Measurements from ENCODE around the gene CRTC1. TPM values are rescaled to one million over a fixed set of nuclear protein-coding genes. Genes with fewer than 3 reads are reported as not detected.

The CRTC1 gene
- total RNA-seq, 2 donors from 2014 or later: 4.9 to 6.5 TPM

GRCh38 chr19:18671303-18672043 lies 12.0 kb upstream of the CRTC1 start:
- WGBS, 2 donors: 87 to 91% methylated on average over 27 to 29 of the region's 35 CpGs
- Histone ChIP-seq H3K36me3 (replicated peaks in 1 of 2; ENCODE audit: insufficient read depth in 1 of 2, low read depth in 2 of 2) (peaks cover 0 to 19% of the 10 kb centered on the region in 2 donors), H3K4me1 (no peaks in the 10 kb centered on the region), H3K9me3 (no peaks in the 10 kb centered on the region), H3K4me3 (no peak overlapping the region), H3K27ac (no peak overlapping the region), H3K27me3 (no peaks in the 10 kb centered on the region)
- no peak for DNase-seq
- ATAC-seq: no peak
- TF ChIP-seq CTCF (IDR thresholded peaks at IDR 0.05): no peak
- TF ChIP-seq POLR2A (IDR thresholded peaks at IDR 0.05): no peak
- intact Hi-C loops (cut with DNase I): no loop called here

- no peak overlapping the region for H3K4me3 ChIP-seq
- no peaks in the 10 kb centered on the region for H3K9me3 ChIP-seq
- H3K36me3 ChIP-seq (replicated peaks in 1 of 2; ENCODE audit: insufficient read depth in 1 of 2, low read depth in 2 of 2): peaks cover 0 to 19% of the 10 kb centered on the region in 2 donors
- intact Hi-C loops (cut with DNase I): no loop called here
- TF ChIP-seq CTCF (IDR thresholded peaks at IDR 0.05) (no peak), POLR2A (IDR thresholded peaks at IDR 0.05) (no peak)
- no peak for DNase-seq
- WGBS, 2 donors: 90 to 100% methylated on average over 3 to 17 of the region's 24 CpGs
- H3K4me1 ChIP-seq: no peaks in the 10 kb centered on the region
- ATAC-seq: no peak
- no peaks in the 10 kb centered on the region for H3K27me3 ChIP-seq
- H3K27ac ChIP-seq: no peak overlapping the region
These were observed 11.4 kb upstream of the CRTC1 start for GRCh38 chr19:18672044-18672451.

GRCh38 chr19:18672606-18673337 lies 10.7 kb upstream of the CRTC1 start:
- ATAC-seq (no peak), DNase-seq (no peak)
- no peaks in the 10 kb centered on the region for H3K27me3 ChIP-seq
- no peaks in the 10 kb centered on the region for H3K4me1 ChIP-seq
- H3K4me3 ChIP-seq: no peak overlapping the region
- H3K36me3 ChIP-seq (replicated peaks in 1 of 2; ENCODE audit: insufficient read depth in 1 of 2, low read depth in 2 of 2): peaks cover 0 to 16% of the 10 kb centered on the region in 2 donors
- 59 to 62% methylated on average over 11 to 13 of the region's 13 CpGs for WGBS, 2 donors
- peak in 1 of 7 experiments; percentile 3 for TF ChIP-seq CTCF (IDR thresholded peaks at IDR 0.05)
- no peak for TF ChIP-seq POLR2A (IDR thresholded peaks at IDR 0.05)
- H3K27ac ChIP-seq: no peak overlapping the region
- H3K9me3 ChIP-seq: no peaks in the 10 kb centered on the region
- intact Hi-C loops (cut with DNase I): no loop called here

- DNase-seq (no peak), ATAC-seq (no peak)
- Histone ChIP-seq H3K9me3 (no peaks in the 10 kb centered on the region), H3K27me3 (no peaks in the 10 kb centered on the region), H3K36me3 (replicated peaks in 1 of 2; ENCODE audit: insufficient read depth in 1 of 2, low read depth in 2 of 2) (peaks cover 0 to 2% of the 10 kb centered on the region in 2 donors), H3K27ac (no peak overlapping the region), H3K4me1 (no peaks in the 10 kb centered on the region), H3K4me3 (no peak overlapping the region)
- WGBS, 2 donors: 33 to 75% methylated on average over 6 to 11 of the region's 11 CpGs
- intact Hi-C loops (cut with DNase I): no loop called here
- TF ChIP-seq CTCF (IDR thresholded peaks at IDR 0.05) (no peak), POLR2A (IDR thresholded peaks at IDR 0.05) (no peak)
These were observed 8.9 kb upstream of the CRTC1 start for GRCh38 chr19:18674616-18675015.

Measured in body of pancreas (tissue), 4 donors.